ENCODE results near the gene TMEM42.

TMEM42 gene

DNA sequence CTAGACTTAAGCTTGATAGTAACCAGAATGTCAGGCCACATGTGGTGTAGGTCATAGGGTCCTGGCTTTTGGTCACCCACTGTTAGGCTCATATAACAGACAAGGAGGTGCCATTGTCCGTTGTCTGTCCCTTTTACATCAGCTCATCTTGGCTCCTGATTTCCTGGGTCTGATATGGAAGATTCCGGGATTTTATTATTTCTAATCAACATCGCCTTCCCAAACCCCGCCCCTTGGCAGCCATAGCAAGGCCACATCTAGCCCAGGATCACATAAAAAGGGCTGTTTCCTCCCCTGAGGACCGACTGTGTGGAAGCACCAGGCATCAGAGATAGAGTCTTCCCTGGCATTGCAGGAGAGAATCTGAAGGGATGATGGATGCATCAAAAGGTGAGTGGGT, 12.6 kb downstream of the TMEM42 start, which contains the start of gene TGM4:
Gene TGM4 (plus strand): TSS at position 301 of the 400 bp plus-strand sequence. CDS start 71 bp downstream, at position 372.
- no peak for DNase-seq (ENCODE audit: low spot score)

- DNase-seq (ENCODE audit: low spot score), result no peak
Observed at GRCh38 chr3:44875596-44875995, 13.9 kb downstream of the TMEM42 start.

- no peak for DNase-seq (ENCODE audit: low spot score)
Observed at GRCh38 chr3:44877333-44877732, 15.6 kb downstream of the TMEM42 start.

DNA sequence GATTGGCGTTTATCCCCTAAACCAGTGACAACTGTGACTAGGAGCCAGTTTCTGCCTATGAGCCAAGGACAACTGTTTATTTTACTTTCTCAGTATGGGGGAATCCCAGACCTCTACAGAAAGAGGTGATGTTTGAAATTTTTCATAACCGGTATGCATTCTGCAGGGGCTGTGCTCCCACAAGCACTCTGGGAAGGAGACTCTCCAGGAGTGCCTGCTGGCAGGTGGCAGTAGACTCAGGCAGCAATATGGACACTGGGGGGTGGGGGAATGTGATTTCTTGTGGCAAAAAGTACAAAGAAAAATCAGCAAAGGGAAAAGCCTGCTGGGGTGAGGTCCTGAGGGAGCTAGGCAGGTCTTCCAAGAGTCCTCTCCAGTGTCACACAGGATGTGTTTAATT, 18.6 kb downstream of the TMEM42 start:
- no peak for DNase-seq (ENCODE audit: low spot score)

- no peak for DNase-seq (ENCODE audit: low spot score)
Observed at GRCh38 chr3:44883213-44883955, 21.7 kb downstream of the TMEM42 start.

DNA sequence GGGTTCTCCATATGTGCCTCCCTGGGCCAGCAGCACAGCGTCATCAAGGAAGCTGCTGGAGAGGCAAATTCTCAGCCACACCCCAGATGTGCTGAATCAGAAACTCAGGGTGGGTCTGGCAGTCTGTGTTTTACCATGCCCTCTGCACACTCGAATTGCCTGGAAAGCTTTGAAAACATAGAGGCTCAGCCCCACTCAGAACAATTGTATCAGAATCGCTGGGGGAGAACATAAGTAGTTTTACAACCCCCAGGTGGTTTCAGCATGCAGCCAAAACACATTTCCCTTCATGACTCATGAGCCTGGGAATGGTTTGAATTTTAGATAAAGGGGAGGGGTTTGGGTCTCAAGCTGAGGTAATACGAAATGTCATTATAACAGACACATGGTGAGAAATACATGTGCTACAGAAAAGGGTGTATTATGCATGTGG, 22.3 kb downstream of the TMEM42 start:
- DNase-seq (ENCODE audit: low spot score), result no peak

GRCh38 chr3:44885618-44886017, 23.9 kb downstream of the TMEM42 start:
- DNase-seq (ENCODE audit: low spot score), result no peak

GRCh38 chr3:44886561-44886960, 24.8 kb downstream of the TMEM42 start:
- no peak for DNase-seq (ENCODE audit: low spot score)

DNA sequence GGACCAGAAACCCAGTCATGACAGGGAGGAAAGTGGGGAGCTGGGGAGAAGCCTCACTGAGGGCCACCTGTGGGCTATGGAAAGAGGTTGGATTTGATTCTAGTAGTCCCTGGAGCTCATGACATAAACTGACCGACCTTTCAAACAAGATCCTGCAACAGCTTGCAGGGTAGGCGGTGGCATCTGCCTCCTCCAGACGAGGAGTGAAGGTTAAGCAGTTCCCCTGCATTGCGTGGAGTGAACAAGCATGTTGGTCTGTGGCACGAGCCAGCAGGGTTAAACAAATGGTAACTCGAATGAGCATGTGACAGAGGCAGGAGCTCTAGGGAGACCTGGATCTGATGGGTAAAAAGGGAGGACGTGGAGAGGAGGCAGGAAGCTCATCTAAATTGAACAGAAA, 25.4 kb downstream of the TMEM42 start:
- DNase-seq (ENCODE audit: low spot score), result no peak

DNA sequence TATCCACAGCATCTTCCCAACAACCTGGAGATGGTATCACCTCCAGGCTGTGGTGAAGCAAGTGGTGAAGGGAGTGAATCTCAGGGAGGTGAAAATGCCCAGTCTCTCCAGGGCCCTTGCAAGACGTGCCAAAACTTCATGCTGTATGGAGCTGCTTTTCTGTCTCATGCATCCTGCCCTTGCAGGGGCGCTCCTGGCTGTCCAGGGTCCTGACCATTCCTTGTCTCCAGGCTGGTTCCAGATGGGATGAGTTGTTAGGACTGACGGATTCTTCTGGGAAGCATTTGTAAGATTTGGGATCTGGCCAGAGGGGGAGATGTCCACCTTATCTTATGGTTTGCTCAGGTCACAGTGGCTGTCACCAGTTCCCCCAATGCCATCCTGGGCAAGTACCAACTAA, 28.5 kb downstream of the TMEM42 start:
- no peak for DNase-seq (ENCODE audit: low spot score)

GRCh38 chr3:44890852-44891251, 29.1 kb downstream of the TMEM42 start:
- DNase-seq (ENCODE audit: low spot score), result no peak

DNA sequence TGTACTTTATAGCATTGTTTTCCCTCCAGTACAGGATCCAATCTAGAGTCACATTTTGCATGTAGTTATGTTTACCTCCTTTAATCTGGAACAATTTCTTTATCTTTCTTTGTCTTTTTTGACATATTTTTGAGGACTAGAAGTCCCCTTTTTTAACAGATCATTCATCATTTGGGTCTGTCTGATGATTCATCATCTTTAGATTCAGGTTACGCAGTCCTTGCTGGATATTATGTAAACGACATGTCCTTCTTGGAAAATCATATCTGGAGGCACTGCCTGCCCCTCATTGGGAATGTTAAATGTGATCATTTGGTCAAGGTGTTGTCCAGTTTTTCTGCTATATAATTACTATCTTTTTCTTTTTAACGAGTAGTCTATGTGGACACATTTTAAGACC, 31.0 kb downstream of the TMEM42 start:
- no peak for DNase-seq (ENCODE audit: low spot score)

DNA sequence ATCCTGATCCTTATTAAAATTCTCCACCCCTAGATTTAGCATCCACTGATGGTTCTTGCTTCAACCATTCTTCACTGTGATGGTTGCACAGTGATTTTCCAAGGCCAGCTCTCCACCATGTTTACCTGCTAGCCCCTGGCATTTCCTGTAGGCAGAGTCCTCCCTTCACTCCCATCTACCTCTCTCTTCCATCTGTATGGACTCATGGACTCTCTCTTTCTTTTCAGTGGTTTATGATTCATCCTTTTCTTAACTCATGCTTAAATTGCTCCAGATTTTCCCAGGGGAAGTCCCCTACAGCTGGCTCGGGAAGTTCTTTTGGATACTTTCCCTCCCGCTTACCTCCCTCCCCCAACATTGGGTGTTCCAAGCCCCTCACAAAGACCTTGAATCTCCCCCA, 31.4 kb downstream of the TMEM42 start:
- no peak for DNase-seq (ENCODE audit: low spot score)

DNA sequence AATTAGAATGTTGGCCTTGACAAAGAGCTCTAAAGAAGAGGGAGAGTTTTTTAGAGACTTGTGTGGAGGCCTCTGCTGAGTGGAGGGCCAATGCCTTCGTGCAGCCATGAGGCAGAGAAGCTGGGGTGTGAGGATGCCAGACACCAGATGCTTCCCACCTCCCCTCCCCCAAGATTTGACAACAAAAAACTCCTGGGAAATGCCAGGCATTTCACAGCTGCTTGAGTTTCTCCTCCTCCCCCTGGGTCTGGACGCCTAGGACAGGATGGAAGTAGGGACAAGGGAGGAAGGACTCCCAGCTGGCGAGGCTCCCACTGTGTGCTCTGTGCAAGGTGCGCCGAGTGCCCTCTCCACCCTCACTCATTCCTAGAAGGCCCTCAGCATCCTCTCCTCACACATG, 32.8 kb downstream of the TMEM42 start:
- no peak for DNase-seq (ENCODE audit: low spot score)

GRCh38 chr3:44896440-44896839, 34.7 kb downstream of the TMEM42 start:
- no peak for DNase-seq (ENCODE audit: low spot score)

GRCh38 chr3:44899683-44900367, 38.1 kb downstream of the TMEM42 start:
- DNase-seq (ENCODE audit: low spot score), result no peak

DNA sequence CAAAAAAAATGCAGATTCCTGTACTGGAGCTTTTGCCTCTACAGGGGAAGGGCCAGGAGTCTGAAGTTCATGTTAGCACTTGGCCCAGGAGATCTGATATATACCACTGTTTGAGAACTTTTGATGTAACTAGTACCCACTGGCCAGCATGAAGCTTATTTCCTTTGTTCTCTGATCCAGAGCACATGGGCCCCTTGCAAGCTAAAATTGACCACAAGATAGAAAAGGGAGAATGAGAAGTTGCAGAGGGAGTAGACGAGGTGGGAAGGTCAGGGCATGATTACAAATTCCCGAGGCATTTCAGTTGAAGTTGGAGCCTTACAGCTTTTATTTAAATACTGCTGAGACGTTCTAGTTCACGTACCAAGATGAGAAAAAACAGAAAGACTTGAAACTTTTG, 40.9 kb downstream of the TMEM42 start:
- DNase-seq (ENCODE audit: low spot score), result no peak

GRCh38 chr3:44903314-44903713, 41.6 kb downstream of the TMEM42 start:
- no peak for DNase-seq (ENCODE audit: low spot score)

DNA sequence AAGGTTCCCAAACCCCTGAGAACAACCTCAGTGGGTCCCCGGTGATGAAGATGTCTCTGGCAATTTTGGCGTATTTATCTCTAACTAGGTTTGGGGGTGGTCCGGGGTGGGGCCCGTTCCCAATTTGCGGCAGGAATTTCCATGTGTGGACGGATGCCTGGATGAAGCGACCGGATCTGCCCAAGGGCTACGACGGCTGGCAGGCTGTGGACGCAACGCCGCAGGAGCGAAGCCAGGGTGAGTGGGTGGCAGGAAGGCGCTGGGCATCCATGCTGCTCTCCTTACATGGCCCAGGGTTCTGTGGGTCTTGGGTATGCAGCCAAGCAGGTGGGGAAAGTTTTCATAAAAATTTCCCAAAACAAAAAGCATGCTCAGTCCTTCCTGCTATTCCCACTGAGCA, 42.0 kb downstream of the TMEM42 start:
- DNase-seq (ENCODE audit: low spot score), result no peak

- DNase-seq (ENCODE audit: low spot score), result no peak
Observed at GRCh38 chr3:44905446-44906157, 43.9 kb downstream of the TMEM42 start.

DNA sequence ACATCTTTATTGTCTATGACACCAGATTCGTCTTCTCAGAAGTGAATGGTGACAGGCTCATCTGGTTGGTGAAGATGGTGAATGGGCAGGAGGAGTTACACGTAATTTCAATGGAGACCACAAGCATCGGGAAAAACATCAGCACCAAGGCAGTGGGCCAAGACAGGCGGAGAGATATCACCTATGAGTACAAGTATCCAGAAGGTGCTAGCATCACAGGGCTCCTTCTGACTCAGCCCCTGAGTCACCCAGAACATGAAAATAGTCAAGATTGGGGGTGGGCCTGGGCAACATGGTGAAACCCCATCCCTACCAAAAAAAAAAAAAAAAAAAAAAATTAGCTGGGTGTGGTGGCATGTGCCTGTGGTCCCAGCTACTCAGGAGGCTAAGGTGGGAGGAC, 45.3 kb downstream of the TMEM42 start:
- DNase-seq (ENCODE audit: low spot score), result no peak

DNA sequence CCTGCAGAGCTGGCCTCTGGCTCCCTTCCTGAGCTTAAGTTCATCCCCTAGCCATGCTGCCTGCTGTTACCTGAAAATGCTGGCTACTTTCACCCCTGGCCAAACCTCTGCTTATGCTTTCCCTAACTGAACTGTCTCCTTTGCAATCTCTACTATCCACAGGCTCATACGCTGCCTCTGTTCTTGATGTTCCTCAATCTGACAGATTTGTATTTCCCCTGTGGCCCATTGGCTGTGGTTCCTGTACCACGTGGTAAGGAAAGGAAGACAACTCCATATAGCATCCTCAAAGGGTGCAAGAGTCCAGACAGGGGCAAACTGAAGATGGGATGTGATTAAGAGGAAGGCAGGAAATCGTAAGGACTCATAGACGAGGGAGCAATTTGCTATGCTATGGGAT, 45.9 kb downstream of the TMEM42 start:
- DNase-seq (ENCODE audit: low spot score), result no peak

GRCh38 chr3:44909063-44909462, 47.4 kb downstream of the TMEM42 start:
- no peak for DNase-seq (ENCODE audit: low spot score)

All from NAMALWA (cell line).